ENCODE results near the gene OR10H3. TPM values are rescaled to one million over a fixed set of nuclear protein-coding genes. Genes with fewer than 3 reads are reported as not detected.

The OR10H3 gene
- total RNA-seq, 2 experiments from 2014 or later = not detected

- CTCF ChIA-PET = no interaction called here
- no peak for TF ChIP-seq CTCF (IDR thresholded peaks at IDR 0.05)
- ATAC-seq (no peak), DNase-seq (no peak)
- H3K36me3 Mint-ChIP-seq (ENCODE audit: low read depth) = no peaks in the 10 kb centered on the region
- H3K9me3 Mint-ChIP-seq = no peaks in the 10 kb centered on the region
- no peaks in the 10 kb centered on the region for H3K4me1 Mint-ChIP-seq (ENCODE audit: low read depth)
- no peak overlapping the region for H3K4me3 Mint-ChIP-seq
- no peak overlapping the region for H3K27ac Mint-ChIP-seq
- H3K27me3 Mint-ChIP-seq = peaks cover 14% of the 10 kb centered on the region
- intact Hi-C loops (cut with micrococcal nuclease) = no loop called here
- POLR2A ChIA-PET = no interaction called here
These were observed 22.1 kb upstream of the OR10H3 start for GRCh38 chr19:15715642-15716041.

GRCh38 chr19:15717809-15718208 lies 20.0 kb upstream of the OR10H3 start:
- ChIA-PET POLR2A (no interaction called here), CTCF (interaction anchor here (1.3 kb wide), 1 partner anchor 32 kb away, joined by 3 read pairs; no protein-coding TSS in a partner anchor)
- Mint-ChIP-seq H3K4me3 (no peak overlapping the region), H3K9me3 (no peaks in the 10 kb centered on the region), H3K27me3 (peaks cover 23% of the 10 kb centered on the region), H3K36me3 (ENCODE audit: low read depth) (no peaks in the 10 kb centered on the region), H3K27ac (no peak overlapping the region), H3K4me1 (ENCODE audit: low read depth) (no peaks in the 10 kb centered on the region)
- intact Hi-C loops (cut with micrococcal nuclease) = no loop called here
- no peak for TF ChIP-seq CTCF (IDR thresholded peaks at IDR 0.05)
- ATAC-seq (no peak), DNase-seq (no peak)

- Mint-ChIP-seq H3K27me3 (peaks cover 38% of the 10 kb centered on the region), H3K9me3 (no peaks in the 10 kb centered on the region), H3K4me1 (ENCODE audit: low read depth) (no peaks in the 10 kb centered on the region), H3K36me3 (ENCODE audit: low read depth) (no peaks in the 10 kb centered on the region), H3K27ac (no peak overlapping the region), H3K4me3 (no peak overlapping the region)
- POLR2A ChIA-PET = no interaction called here
- DNase-seq (no peak), ATAC-seq (no peak)
- CTCF ChIA-PET = no interaction called here
- TF ChIP-seq CTCF (IDR thresholded peaks at IDR 0.05) = no peak
- intact Hi-C loops (cut with micrococcal nuclease) = no loop called here
These were observed 16.5 kb upstream of the OR10H3 start for GRCh38 chr19:15721268-15721667.

- POLR2A ChIA-PET = no interaction called here
- Mint-ChIP-seq H3K27ac (no peak overlapping the region), H3K27me3 (peaks cover 38% of the 10 kb centered on the region), H3K36me3 (ENCODE audit: low read depth) (no peaks in the 10 kb centered on the region), H3K4me3 (no peak overlapping the region), H3K4me1 (ENCODE audit: low read depth) (no peaks in the 10 kb centered on the region), H3K9me3 (no peaks in the 10 kb centered on the region)
- DNase-seq = no peak
- intact Hi-C loops (cut with micrococcal nuclease) = no loop called here
- CTCF ChIA-PET = no interaction called here
- no peak for TF ChIP-seq CTCF (IDR thresholded peaks at IDR 0.05)
- no peak for ATAC-seq
These were observed 14.8 kb upstream of the OR10H3 start for GRCh38 chr19:15722956-15723355.

GRCh38 chr19:15727724-15728123 lies 10.1 kb upstream of the OR10H3 start, which contains the start of gene OR10H2:
Gene OR10H2, plus strand, starts transcription at chr19:15728024. Its CDS starts 20 bp downstream, at chr19:15728044.
- ATAC-seq = no peak
- no peak within 1 kb of the TSS for H3K27ac Mint-ChIP-seq
- ChIA-PET CTCF (no interaction called here), POLR2A (no interaction called here)
- no peak for DNase-seq
- peaks cover 3% of the 10 kb centered on the region for H3K4me1 Mint-ChIP-seq (ENCODE audit: low read depth)
- TF ChIP-seq CTCF (IDR thresholded peaks at IDR 0.05) = no peak
- no peaks in the 10 kb centered on the region for H3K36me3 Mint-ChIP-seq (ENCODE audit: low read depth)
- H3K27me3 Mint-ChIP-seq = peaks cover 29% of the 10 kb centered on the region
- peaks cover 2% of the 10 kb centered on the region for H3K9me3 Mint-ChIP-seq
- H3K4me3 Mint-ChIP-seq = no peak within 1 kb of the TSS
- intact Hi-C loops (cut with micrococcal nuclease) = no loop called here

Measured in activated CD8-positive, alpha-beta T cell treated with anti-CD3 and anti-CD28 coated beads for 36 hours (primary cell).